Upper lobe of left lung (tissue), 6 donors: ENCODE data around the gene SRCAP. TPM values are rescaled to one million over a fixed set of nuclear protein-coding genes. Genes with fewer than 3 reads are reported as not detected.

Experiments
- ATAC-seq, 2 donors: fragments of 200-7000 bp; cut with Tn5 transposase; one replicate each; pipeline ENCODE4 v1.9.1; 2022; ENCODE audit warnings: mild to moderate bottlenecking in 2 of 2, moderate library complexity in 2 of 2; ENCODE audit not compliant: low FRiP score in 2 of 2
- DNase-seq, 2 donors: peaks; one replicate each; pipeline ENCODE4 v3.0.0-alpha.2; 2019 to 2020
- H3K27ac ChIP-seq, 4 donors: fragments of 200-600 bp; sonication (generic); one replicate each; pipeline ENCODE4 v1.5.1; 2016 to 2019
- H3K27me3 ChIP-seq, 4 donors: fragments of 200-600 bp; sonication (generic); one replicate each; pipeline ENCODE4 v1.5.1; 2017 to 2019
- H3K36me3 ChIP-seq, 4 donors: fragments of 200-600 bp; sonication (generic); one replicate each; pipeline ENCODE4 v1.5.1; 2016 to 2019
- H3K4me1 ChIP-seq, 4 donors: fragments of 200-600 bp; sonication (generic); one replicate each; pipeline ENCODE4 v1.5.1; 2018 to 2019
- H3K4me3 ChIP-seq, 4 donors: fragments of 200-600 bp; sonication (generic); one replicate each; pipeline ENCODE4 v1.5.1; 2017 to 2019; ENCODE audit warnings: mild to moderate bottlenecking in 2 of 4, moderate library complexity in 1 of 4
- H3K9me3 ChIP-seq, 4 donors: fragments of 200-600 bp; sonication (generic); one replicate each; pipeline ENCODE4 v1.5.1; 2018 to 2019
- CTCF ChIP-seq, 6 experiments: fragments of 450-650 bp in 4 of 6; fragments of 200-600 bp in 2 of 6; sonication (generic) in 2 of 6; IDR thresholded peaks; one replicate each; pipeline ENCODE4 v1.5.1; 2016 to 2019; ENCODE audit warnings: antibody characterized with exemption in 6 of 6
- EP300 ChIP-seq, 4 donors: sonication (generic); formaldehyde crosslinking; IDR thresholded peaks; one replicate each; pipeline ENCODE4 v1.5.1; 2017; ENCODE audit warnings: antibody characterized with exemption in 4 of 4, control low read depth in 2 of 4
- POLR2A ChIP-seq, 4 donors: fragments of 450-650 bp; IDR thresholded peaks; one replicate each; pipeline ENCODE4 v1.5.1; 2016 to 2017; ENCODE audit warnings: antibody characterized with exemption in 4 of 4, mild to moderate bottlenecking in 2 of 4
- POLR2AphosphoS5 ChIP-seq, 2 donors: sonication (generic); formaldehyde crosslinking; IDR thresholded peaks; one replicate each; pipeline ENCODE4 v1.5.1; 2017; ENCODE audit warnings: antibody characterized with exemption in 2 of 2
- WGBS, 2 donors: methylation state at CpG; one replicate each; pipeline ENCODE4 v1.1.5; 2017 to 2018; 5-methylcytosine and 5-hydroxymethylcytosine counted together
- total RNA-seq, 6 donors: library from RNA; depleted of rRNA in 4 of 6; stranded (reverse); fragments of >200 nt in 4 of 6; gene quantifications; one replicate each; pipeline versions ENCODE4 v1.1.0 to v1.2.1, GENCODE V29; 2016 to 2021
- donor health status: DM: no; HTN: no; CAD: no; lungs with moderate emphysema.
- donor health status: DM: no; HTN: yes; CAD: no; lungs with severe emphysema.

The SRCAP gene
- total RNA-seq, 6 donors from 2014 or later, result 38.3 to 102 (median 66.0) TPM

- no peak for ATAC-seq
- 91 to 92% methylated on average over 11 of the region's 11 CpGs for WGBS, 2 donors
- no peak for DNase-seq
- no peak for TF ChIP-seq POLR2AphosphoS5 (IDR thresholded peaks at IDR 0.05)
- TF ChIP-seq EP300 (IDR thresholded peaks at IDR 0.05), result no peak
- TF ChIP-seq CTCF (IDR thresholded peaks at IDR 0.05), result no peak
- TF ChIP-seq POLR2A (IDR thresholded peaks at IDR 0.05), result no peak
- no peaks in the 10 kb centered on the region for H3K27me3 ChIP-seq
- peaks cover 77 to 100% (median 96%) of the 10 kb centered on the region in 4 donors for H3K36me3 ChIP-seq
- no peak overlapping the region for H3K4me3 ChIP-seq
- H3K27ac ChIP-seq, result no peak overlapping the region
- H3K4me1 ChIP-seq, result peaks cover 0 to 11% (median 6%) of the 10 kb centered on the region in 4 donors
- no peaks in the 10 kb centered on the region for H3K9me3 ChIP-seq
Measured at GRCh38 chr16:30720086-30720485, 21.1 kb downstream of the SRCAP start.

GRCh38 chr16:30720694-30721093, 21.7 kb downstream of the SRCAP start:
- Histone ChIP-seq H3K9me3 (no peaks in the 10 kb centered on the region), H3K36me3 (peaks cover 76 to 100% (median 96%) of the 10 kb centered on the region in 4 donors), H3K4me3 (no peak overlapping the region), H3K27ac (no peak overlapping the region), H3K27me3 (no peaks in the 10 kb centered on the region), H3K4me1 (peaks cover 0 to 9% (median 4%) of the 10 kb centered on the region in 4 donors)
- WGBS, 2 donors, result 87 to 96% methylated on average over 8 to 9 of the region's 9 CpGs
- no peak for TF ChIP-seq POLR2A (IDR thresholded peaks at IDR 0.05)
- no peak for TF ChIP-seq EP300 (IDR thresholded peaks at IDR 0.05)
- TF ChIP-seq CTCF (IDR thresholded peaks at IDR 0.05), result no peak
- TF ChIP-seq POLR2AphosphoS5 (IDR thresholded peaks at IDR 0.05), result no peak
- no peak for DNase-seq
- ATAC-seq, result no peak

- DNase-seq (no peak), ATAC-seq (no peak)
- Histone ChIP-seq H3K27me3 (no peaks in the 10 kb centered on the region), H3K27ac (no peak overlapping the region), H3K9me3 (no peaks in the 10 kb centered on the region), H3K4me1 (peaks cover 0 to 6% (median under 1%) of the 10 kb centered on the region in 4 donors), H3K4me3 (no peak overlapping the region), H3K36me3 (peaks cover 71 to 100% (median 94%) of the 10 kb centered on the region in 4 donors)
- TF ChIP-seq POLR2A (IDR thresholded peaks at IDR 0.05) (no peak), EP300 (IDR thresholded peaks at IDR 0.05) (no peak), POLR2AphosphoS5 (IDR thresholded peaks at IDR 0.05) (no peak), CTCF (IDR thresholded peaks at IDR 0.05) (no peak)
- WGBS, 2 donors, result 98 to 99% methylated on average over 8 of the region's 8 CpGs
Measured at GRCh38 chr16:30721167-30721566, 22.2 kb downstream of the SRCAP start.

GRCh38 chr16:30721606-30722005, 22.6 kb downstream of the SRCAP start:
- H3K4me3 ChIP-seq, result no peak overlapping the region
- peaks cover 67 to 100% (median 92%) of the 10 kb centered on the region in 4 donors for H3K36me3 ChIP-seq
- TF ChIP-seq POLR2A (IDR thresholded peaks at IDR 0.05) (no peak), POLR2AphosphoS5 (IDR thresholded peaks at IDR 0.05) (no peak), EP300 (IDR thresholded peaks at IDR 0.05) (no peak), CTCF (IDR thresholded peaks at IDR 0.05) (no peak)
- WGBS, 2 donors, result 93 to 94% methylated on average over 1 of the region's 1 CpG
- DNase-seq, result no peak
- ATAC-seq, result no peak
- H3K9me3 ChIP-seq, result no peaks in the 10 kb centered on the region
- no peak overlapping the region for H3K27ac ChIP-seq
- H3K4me1 ChIP-seq, result peaks cover 0 to 1% (median 0%) of the 10 kb centered on the region in 4 donors
- H3K27me3 ChIP-seq, result no peaks in the 10 kb centered on the region

- Histone ChIP-seq H3K4me3 (no peak overlapping the region), H3K27me3 (no peaks in the 10 kb centered on the region), H3K4me1 (no peaks in the 10 kb centered on the region), H3K27ac (no peak overlapping the region), H3K36me3 (peaks cover 62 to 100% (median 88%) of the 10 kb centered on the region in 4 donors), H3K9me3 (no peaks in the 10 kb centered on the region)
- ATAC-seq (no peak), DNase-seq (no peak)
- 75% methylated on average over 6 of the region's 6 CpGs for WGBS, 2 donors
- TF ChIP-seq EP300 (IDR thresholded peaks at IDR 0.05) (no peak), CTCF (IDR thresholded peaks at IDR 0.05) (no peak), POLR2AphosphoS5 (IDR thresholded peaks at IDR 0.05) (no peak), POLR2A (IDR thresholded peaks at IDR 0.05) (no peak)
Measured at GRCh38 chr16:30722443-30722842, 23.5 kb downstream of the SRCAP start.
